GM19452 (cell line): ENCODE results near the gene RAB1A.

ENCODE experiments used
- ATAC-seq: cut with Tn5 transposase; IDR thresholded peaks from one replicate; pipeline ENCODE4 v1.9.1; 2021; ENCODE audit not compliant: unreplicated experiment

RAB1A gene

DNA sequence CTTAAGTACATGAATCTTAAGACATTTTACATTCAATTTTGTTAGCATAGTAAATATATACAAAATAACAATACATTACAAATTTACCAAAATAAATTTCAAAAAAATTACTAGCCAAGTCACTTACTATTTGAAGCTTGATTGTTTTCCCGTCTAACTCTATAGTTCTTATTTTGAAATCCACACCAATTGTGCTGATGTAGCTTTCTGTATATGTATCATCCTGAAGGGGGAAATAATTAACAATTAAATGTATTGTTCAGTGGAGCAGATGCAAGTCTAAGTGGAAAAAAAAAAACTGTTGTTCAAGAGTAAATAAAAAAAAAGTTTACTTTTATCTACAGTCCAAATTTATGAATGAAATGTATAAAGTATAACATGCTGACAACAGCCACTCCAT is 32.1 kb downstream of the RAB1A start:
- no peak for ATAC-seq

DNA sequence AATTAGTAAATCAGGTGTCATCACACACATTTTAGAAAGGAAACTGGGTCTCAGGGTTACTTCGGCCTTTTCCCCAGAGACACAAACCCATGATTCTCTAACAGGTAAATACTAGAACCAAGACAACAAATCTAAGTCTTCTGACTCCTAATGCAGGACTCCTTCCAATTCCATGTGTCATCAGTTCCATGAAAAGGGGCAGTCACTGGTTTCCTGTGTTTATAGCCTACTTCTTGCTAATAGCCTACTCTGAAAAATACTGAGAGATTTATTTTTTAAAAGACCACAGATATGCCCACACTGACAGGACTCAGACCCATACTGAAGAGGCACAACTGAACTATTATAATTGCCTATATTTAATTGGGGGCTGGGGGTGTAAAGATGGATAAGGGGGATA is 33.0 kb downstream of the RAB1A start:
- no peak for ATAC-seq

DNA sequence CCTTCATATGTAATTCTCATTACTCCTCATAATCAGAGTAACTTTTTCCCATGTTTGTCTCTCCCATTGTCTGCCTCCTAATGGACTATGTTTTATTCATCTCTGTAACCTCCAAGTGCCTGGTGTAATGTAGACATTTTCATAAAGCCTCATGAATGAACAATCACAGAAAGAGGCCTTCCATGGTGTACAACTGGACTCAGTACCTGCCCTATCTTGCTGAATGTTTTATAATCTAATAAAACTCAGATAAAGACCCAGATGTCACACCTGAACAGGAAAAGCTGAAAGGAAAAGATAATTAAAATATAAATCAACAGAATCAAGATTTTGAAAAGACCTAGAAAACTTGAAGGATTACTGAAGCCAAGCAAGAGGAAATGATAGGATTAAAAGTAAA is 36.7 kb downstream of the RAB1A start:
- ATAC-seq: no peak

- ATAC-seq: no peak
Observed at GRCh38 chr2:65092791-65093190, 37.1 kb downstream of the RAB1A start.

GRCh38 chr2:65085148-65085547 is 44.8 kb downstream of the RAB1A start:
- no peak for ATAC-seq

DNA sequence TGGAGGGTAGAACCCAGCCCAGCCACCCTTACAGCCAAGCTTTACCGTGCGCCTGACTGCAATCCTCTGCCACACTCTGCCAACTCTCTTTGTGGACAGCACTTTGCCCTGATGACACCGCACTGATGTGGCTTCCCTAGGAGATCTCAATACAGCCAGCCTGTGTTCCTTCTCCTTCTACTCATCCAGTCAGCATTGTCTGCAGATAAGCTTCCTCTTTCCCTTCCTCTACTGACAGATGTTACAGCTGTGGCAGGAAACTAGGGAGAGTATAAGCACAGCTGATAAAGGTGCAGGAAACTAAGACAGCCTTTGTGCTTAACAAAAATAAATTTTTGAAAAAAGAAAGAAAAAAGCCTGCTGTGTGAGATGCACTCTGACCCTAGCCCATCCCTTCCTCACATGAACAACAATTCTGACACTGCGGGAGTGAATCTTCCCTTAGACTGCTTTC is 48.6 kb downstream of the RAB1A start:
- ATAC-seq: no peak

GRCh38 chr2:65079017-65079416 is 50.9 kb downstream of the RAB1A start:
- ATAC-seq: no peak

- no peak for ATAC-seq
Observed at GRCh38 chr2:65077898-65078297, 52.0 kb downstream of the RAB1A start.

- no peak for ATAC-seq
Observed at GRCh38 chr2:65076345-65076710, 53.6 kb downstream of the RAB1A start.

- no peak for ATAC-seq
Observed at GRCh38 chr2:65075605-65076344, 54.1 kb downstream of the RAB1A start.

- no peak for ATAC-seq
Observed at GRCh38 chr2:65075176-65075575, 54.7 kb downstream of the RAB1A start.

- ATAC-seq: no peak
Observed at GRCh38 chr2:65073879-65074565, 55.9 kb downstream of the RAB1A start.

DNA sequence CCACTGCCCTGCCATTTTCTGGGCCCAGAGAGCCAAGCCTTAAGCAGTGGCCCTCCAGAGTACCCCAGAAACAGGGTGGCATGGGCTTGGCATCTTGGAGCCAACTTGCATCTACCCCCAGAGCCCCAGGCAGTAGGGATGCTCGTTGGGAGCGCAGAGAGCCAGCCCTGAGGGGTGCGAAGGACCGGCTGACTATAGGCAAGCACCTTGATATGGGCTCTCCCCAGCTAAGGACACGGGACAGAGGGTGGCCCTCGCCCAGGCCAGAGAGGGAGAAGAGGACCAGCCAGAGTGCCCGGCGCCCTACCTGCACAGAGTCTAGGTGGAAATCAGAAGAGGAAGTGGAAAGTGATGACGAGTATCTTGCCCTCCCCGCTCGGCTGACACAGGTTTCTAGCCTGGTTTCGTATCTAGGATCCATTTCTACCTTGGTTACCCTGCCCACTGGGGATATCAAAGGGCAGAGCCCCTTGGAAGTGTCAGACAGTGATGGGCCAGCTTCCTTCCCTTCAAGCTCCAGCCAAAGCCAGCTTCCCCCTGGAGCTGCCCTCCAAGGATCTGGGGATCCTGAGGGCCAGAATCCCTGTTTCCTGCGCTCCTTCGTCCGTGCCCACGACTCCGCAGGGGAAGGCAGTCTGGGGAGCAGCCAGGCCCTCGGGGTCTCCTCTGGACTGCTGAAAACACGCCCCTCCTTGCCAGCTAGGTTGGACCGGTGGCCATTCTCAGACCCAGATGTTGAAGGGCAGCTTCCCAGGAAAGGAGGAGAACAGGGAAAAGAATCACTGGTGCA is 57.5 kb downstream of the RAB1A start:
- no peak for ATAC-seq

- ATAC-seq: no peak
Observed at GRCh38 chr2:65071499-65072180, 58.3 kb downstream of the RAB1A start.

DNA sequence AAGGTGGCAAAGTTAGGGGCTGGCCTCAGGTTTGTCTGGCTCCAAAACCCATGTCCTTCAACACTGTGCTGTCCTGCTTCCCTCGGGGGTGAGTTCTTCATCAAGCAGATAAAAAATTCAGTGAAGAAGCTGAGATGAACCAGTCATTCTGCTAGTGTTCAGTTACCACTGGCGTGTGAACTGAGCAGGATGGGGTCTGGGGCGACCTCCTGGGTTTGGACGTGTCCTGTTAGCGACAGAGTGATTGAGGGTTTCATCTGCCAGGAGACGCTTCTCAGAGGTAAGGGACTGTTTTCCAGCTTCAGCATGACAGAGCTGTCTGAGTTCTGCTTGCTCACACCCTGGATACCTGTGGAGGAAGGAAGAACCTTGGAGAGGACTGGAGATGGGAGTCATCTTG is 59.0 kb downstream of the RAB1A start:
- ATAC-seq: no peak

- no peak for ATAC-seq
Observed at GRCh38 chr2:65070172-65070830, 59.6 kb downstream of the RAB1A start.

- no peak for ATAC-seq
Observed at GRCh38 chr2:65069439-65069824, 60.5 kb downstream of the RAB1A start.

DNA sequence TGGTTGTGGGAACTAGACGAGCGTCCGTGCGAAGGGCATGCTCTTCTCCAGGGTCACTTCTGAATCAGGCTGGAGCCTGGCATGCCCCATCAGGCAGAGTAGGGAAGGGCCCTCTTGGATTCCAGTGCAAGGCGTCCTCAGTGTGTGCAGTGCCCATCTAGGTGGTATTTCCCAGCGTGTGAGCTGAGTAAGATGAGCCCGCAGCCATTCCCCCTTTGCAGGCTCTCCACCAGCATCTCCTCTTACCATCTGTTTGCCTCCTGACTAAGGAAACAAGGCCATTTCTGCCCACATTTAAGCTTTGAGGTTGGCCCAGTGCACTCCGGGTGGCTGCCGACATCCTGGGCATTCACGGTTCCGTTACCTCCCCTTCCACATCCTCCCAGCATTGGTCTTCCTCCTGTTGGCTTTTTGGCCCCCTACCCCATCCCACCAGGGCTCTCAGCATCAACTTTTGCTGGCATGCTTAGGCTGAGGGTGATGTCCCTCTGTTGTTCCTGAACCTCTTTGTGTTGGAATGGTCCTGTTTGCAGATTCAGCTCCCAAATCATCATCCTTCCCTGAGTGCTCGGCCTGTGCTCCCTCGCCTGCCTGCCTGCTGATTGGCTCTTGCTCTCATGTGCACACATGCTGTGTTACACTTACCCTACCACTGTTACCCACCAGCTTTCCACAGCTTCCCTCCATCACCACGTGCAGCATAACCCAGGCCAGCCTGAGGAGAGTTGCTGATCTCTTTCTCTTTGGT is 61.9 kb downstream of the RAB1A start:
- no peak for ATAC-seq

DNA sequence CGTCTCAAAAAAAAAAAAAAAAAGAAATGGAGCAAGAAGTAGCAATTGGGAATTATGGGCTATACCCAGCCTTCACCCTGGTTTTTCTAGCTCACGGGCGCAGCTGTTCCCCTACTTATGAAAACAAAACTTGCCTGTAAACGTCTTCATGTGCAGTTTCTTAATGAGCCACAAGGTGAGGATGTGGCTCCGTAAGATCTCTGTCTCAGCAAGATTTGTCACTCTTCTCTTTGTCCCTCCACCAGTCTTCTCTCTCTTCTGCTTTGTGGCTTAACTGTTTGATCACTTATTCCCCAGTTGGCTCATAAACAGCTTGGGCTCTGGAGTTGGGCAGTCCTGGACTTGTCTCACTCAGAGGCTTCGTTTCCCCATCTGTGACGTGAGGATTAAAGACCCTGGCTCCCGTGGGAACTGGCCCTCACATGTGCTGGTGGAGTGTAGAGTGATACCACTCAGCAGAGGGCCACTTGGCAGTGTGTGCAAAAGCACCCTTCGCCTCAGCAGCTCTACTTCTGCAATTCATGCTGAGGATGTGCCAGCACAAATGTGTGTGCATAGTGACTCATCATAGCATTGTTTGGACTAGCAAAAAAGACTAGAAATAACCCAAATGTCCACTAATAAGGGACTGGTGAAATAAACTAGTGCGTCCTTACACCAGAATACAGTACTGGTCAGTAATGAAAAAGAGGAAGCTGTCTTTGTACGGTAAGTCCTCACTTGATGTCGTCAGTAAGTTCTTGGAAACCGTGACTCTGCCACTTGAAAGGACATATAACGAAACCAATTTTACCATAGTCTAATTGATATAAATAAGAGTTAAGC is 65.0 kb downstream of the RAB1A start:
- ATAC-seq: peak; percentile 85
